T-helper 9 cell (primary cell): ENCODE data around the gene GPM6B.
"Not testable (repeated sequence)": the region's sequence is repeated elsewhere in the genome, so short reads cannot be mapped to it uniquely, and the experiment has no call there.

Experiments
- DNase-seq: peaks from one replicate; pipeline ENCODE4 v3.0.0-alpha.2; 2020

GPM6B gene

DNA sequence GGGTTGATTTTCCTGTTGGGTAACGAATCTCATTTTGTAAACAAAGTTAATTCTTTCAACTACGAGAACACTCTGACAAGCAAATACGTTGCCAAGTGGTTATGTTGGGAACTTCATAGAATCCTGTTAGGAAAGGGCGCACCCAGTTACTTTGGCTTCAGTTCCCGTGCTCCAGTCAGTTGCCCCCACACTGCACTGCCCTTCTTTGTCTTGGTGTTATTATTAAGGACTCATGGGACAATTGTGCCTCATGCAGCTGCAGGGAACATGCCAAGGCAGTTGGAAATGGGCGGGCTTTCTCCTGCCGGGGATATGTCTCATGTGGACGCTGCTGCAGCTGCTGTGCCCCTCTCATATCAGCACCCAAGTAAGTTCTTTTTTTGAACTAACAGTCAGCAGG, 53.4 kb downstream of the GPM6B start:
- DNase-seq = no peak

DNA sequence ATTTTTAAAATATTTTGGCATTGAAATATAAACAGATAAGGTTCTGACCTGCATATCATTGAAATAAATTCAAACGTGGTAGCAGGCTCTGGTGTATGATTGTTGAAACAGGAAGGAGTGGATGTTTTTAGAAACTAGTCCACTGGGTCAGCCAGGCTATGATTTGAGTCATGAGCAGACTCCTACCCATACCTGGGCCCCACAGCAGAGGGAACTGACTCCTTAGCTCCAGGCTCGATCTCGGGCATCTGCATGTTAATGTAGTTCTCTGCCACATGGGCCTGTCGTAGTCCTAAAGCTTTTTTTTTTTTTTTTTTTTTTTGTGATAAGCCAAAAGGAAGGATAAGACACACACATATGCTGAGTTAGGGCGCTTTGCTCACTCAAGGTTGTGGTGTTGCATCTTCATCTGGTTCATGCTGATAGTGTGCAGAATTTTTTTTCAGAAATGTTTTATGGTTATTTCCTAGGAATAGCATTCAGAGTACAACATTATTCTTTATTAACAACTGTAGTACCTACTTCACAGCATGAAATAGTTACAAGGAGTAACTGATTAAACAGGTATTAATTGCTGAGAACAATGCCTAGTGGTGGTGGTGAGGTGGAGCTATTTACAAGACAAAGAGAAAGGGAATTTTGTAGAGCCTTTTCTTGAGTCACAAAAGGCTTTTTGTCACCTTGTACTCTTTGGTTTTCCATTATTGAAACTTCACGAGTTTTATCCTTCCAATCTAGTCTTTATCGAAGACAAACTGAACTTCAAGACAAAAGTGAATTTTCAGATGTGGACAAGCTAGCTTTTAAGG, 55.1 kb downstream of the GPM6B start:
- no peak for DNase-seq

- DNase-seq = no peak
These were observed 56.5 kb downstream of the GPM6B start for GRCh38 chrX:13760426-13760825.

DNA sequence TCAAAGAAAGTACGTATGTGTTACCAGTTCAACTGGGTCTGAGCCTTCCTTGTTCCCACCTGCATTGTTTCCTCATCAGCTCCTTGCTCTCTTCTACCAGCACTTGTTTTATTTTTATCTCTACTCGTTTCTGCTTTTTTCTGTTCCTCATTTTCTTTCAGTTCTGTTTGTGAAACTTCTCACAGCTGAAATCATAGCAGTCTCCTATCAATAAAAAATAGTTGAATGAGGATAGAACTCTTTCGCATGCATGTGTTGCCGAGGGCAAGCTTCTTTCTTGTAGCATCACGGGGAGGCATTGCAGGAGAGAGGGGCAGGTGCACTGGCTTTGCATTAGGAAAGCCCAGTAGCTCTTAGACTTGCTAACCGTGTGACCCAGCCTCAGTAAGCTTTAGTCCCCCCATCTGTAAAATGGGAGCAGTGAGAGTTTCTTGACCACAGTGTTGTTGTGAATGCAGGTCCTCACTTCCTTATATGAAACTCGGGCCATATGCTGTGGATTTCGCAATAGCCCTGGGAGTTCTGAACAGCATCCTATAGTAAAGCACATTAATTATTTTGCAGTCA, 57.7 kb downstream of the GPM6B start:
- no peak for DNase-seq

DNA sequence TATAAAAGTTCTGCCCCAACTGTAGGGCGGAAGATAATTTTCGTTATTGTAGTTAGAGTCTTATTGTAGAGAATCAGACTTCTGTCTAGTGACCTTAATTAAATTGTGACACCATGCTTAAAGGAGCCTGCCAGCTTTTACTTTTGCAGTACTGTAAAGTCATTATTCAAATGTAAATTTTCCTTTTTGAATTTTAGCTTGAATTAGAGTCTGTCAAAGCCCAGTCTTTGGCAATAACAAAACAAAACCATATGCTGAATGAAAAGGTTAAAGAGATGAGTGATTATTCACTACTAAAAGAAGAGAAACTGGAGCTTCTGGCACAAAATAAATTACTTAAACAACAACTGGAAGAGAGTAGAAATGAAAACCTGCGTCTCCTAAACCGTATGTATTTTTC, 60.5 kb downstream of the GPM6B start:
- no peak for DNase-seq

GRCh38 chrX:13755254-13755653, 61.6 kb downstream of the GPM6B start:
- no peak for DNase-seq

DNA sequence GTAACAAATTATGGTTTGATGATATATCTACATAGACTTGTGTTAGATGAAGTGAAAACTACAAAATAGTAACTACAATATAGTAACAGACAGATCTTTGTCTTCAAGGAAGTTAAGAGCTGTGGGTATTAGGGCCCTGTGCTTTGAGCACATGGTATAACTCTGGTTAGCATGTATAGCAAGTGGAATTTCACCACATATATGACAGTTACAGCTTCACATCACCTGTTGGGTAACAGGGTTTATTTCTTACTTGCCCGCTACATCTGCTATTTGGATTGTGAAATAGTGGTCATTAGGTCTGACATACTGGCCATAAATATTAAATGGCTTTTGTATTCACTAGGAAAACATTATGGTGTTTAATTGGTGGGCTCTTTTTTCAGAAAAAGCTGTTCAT, 62.1 kb downstream of the GPM6B start:
- DNase-seq = no peak

DNA sequence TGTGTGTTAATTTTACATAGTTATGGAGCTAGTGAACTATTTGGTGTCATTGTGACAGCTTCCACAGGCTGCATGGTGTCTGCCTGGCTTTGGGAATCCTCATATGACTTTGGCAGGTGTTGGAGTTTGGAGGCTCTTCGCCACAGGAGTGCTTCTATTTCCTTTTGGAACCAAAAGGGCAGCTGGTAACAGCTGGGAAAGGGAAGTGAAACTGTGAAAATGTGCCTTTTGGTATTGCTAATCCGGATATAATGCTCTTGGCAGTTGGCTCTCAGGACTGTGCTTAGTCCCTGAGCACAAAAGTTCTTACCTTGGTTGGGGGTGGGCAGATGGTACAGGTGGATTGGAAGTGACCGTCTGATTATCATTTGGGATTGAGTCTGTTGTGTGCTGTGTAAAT, 64.2 kb downstream of the GPM6B start:
- DNase-seq = no peak

DNA sequence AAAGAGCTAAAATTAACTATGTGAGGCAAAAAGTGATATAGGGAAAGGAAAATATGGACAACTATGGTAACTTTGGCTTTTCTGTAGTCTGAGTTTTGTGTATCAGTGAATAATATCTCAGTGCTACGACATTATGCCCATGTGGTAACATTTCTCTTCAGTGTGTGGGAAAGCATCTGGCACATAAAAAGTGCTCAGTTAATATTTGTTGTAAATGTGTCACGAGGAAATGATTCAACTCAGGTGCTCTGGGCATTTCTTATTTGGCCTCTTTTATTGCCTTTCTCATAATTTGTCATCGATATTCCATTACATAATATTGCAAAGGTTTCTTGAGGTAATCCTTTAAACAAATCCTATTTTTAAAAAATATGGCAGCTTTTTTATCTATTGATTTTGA, 64.8 kb downstream of the GPM6B start:
- DNase-seq = no peak

- DNase-seq = no peak
These were observed 66.1 kb downstream of the GPM6B start for GRCh38 chrX:13750812-13751211.

GRCh38 chrX:13750204-13750603, 66.7 kb downstream of the GPM6B start:
- no peak for DNase-seq

GRCh38 chrX:13748486-13748885, 68.4 kb downstream of the GPM6B start:
- DNase-seq = no peak

DNA sequence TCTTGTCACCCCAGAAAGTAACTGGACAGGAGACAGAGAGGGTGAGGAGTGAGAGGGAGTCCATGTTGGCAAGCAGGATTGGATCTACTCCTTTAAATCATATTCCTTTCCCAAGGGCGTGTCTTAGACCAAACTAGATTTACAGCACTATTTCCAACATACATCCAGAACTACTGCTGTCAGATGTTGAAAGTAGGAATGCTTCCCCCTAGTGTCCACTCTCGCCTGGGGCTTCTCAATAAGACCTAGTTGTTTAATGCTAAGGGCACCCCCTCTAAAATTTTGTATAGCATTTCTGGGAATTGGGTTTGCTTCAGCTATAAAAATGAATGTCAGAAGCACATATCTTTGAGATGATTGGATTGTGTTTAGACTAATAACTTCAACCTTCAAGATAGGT, 69.1 kb downstream of the GPM6B start:
- DNase-seq = no peak

DNA sequence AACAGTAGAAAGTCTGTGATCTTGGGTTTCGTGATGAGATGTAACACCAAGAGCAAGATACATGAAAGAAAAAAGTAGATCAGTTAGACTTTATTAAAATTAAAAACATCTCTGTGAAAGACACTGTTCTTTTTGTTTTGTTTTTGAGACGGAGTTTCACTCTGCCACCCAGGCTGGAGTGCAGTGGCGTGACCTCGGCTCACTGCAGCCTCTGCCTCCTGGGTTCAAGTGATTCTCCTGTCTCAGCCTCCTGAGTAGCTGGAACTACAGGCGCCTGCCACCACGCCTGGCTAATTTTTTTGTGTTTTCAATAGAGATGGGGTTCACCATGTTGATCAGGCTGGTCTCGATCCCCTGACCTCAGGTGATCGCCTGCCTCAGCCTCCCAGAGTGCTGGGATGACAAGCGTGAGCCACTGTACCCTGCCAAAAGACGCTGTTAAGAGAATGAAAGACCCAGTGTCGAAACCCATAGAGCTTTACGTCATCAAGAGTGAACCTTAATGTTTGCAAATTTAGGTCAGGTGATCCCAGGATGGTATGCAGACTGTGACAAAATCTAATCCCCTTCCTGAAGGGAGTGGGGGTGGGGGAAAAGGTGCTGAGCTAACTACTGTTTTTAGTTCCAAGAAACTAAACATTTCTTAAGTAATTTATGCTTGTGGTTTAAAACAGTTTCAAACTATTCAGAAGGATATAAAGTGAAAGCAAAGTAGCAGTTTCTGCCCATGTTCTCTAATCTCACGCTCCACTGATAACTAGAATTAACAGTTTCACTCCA, 74.3 kb downstream of the GPM6B start:
- peak; percentile 9 for DNase-seq

DNA sequence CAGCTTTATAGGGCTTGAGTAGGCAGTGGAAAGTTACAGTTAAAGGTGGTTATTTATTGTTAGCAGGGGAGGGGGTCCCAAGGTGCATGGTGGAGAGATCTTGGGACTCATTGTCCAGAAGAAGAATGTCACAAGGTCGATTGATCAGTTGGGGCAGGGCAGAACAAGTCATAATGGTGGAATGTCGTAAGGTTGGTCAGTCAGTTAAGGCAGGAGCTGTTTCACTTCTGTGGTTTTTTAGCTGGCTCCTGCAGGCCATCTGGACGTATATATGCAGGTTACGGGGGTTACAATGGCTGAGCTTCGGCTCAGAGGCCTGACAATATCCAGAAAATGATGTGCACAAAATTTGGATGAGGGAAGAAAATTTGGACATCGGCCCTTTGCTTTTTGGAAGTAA, 75.2 kb downstream of the GPM6B start:
- DNase-seq = no peak

DNA sequence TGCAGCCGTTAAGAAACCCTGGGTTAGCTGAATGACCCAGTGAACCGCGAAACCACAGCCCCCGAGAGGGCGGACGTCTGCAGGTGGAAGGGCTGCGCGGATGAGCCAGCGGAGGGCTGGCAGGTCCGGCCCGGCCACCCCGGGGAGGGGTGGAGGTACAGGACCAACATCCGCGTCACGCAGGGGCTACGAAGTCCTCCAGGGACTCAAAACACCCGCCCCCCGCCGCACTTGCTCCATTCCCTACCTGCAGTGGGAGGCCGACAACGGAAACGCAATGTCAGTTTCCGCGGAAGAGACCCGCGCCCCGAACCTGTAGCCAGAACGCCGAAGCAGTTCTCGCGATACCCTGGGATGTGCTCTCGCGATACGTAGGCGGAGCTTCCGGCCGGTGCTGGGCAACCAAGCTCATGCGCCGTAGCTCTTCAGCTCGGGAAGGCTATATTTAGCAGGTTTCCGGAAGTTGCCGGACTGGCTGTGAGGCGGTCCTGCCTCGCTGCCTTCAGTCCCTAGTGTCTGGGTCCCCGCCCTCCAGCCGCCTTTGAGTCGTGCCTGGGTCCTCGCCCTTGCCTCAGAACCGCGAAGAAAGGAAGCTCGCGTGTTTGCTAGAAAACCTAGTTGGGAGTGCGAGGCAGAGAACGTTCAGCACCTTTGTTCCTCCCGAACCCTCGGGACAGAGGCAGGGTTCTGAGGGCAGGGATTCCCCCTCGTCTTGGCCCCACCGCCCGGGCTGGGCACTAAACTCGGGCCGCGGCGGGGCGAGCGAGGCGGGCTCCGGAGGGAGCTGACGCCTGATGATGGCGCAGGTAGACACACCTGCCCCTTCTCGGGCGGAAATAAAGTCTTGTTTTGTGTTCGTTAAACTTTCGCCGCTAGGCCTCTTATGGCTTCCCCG, 82.4 kb downstream of the GPM6B start, which contains the start of the genes OFD1 and TRAPPC2:
TSS of gene OFD1 (plus strand) at position 471 of the 895 bp plus-strand sequence. CDS start at position 795, 324 bp downstream.
TSS of gene TRAPPC2 (minus strand) at position 343 of the 895 bp plus-strand sequence. CDS start 14,657 bp downstream, outside the sequence.
- DNase-seq = peak; percentile 89

- DNase-seq = no peak
These were observed 83.4 kb downstream of the GPM6B start for GRCh38 chrX:13733506-13733905.

DNA sequence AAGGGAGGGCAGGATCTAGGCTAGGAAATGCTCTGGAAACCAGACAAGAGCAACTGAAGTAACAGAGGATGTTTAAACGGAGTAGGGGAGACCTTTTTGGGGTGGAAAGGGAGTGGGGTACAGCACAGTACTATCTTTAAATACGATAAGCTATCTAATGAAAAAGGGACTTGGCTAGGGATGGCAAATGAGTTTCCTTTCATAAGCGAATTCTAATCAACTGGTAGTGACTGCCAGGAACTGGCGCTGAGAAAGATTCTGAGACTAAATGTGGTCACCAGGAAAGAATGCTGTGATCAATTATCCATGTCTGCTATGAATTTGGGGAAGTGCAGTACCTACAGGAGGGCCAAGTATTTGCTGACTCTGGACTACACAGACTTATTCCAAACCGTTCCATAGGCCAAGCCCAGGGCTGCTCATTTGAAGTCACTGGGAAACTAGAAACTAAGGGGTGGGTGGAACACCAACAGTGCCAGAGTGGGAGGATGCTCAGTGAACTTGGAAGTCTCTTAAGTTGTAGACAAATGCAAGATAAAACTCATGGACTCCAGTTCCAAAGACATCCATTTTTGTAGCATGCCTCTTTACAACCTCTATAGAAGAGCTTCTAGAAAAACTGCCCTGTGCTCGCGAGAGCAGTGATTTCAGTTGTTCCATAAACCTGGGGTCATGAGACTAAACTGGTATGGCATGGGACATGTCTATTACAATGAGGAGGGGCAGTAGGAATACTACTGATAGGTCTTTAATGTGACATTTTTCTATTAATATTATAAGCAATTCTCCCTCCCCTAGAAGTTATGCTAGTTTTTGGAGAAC, 84.4 kb downstream of the GPM6B start:
- DNase-seq = no peak

- DNase-seq = not testable (repeated sequence)
These were observed 86.4 kb downstream of the GPM6B start for GRCh38 chrX:13730523-13730922.

DNA sequence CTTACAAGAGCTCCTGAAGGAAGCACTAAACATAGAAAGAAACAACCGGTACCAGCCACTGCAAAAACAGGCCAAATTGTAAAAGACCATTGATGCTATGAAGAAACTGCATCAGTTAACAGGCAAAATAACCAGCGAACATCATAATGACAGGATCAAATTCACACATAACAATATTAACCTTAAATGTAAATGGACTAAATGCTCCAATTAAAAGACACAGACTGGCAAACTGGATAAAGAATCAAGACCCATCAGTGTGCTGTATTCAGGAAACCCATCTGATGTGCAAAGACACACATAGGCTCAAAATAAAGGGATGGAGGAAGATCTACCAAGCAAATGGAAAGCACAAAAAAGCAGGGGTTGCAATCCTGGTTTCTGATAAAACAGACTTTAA, 90.3 kb downstream of the GPM6B start:
- DNase-seq = not testable (repeated sequence)

DNA sequence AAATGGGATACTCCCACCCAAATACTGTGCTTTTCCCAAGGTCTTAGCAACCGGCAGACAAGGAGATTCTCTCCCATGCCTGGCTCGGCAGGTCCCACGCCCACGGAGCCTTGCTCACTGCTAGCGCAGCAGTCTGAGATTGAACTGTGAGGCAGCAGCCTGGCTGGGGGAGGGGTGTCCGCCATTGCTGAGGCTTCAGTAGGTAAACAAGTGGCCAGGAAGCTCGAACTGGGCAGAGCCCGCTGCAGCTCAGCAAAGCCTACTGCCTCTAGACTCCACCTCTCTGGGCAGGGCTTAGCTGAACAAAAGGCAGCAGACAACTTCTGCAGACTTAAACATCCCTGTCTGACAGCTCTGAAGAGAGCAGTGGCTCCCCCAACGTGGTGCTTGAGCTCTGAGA, 92.0 kb downstream of the GPM6B start:
- peak; percentile 29 for DNase-seq
